BLaER1 (cell line): Measurements from ENCODE around the gene DUS3L.
"Not testable (repeated sequence)": the region's sequence is repeated elsewhere in the genome, so short reads cannot be mapped to it uniquely, and the experiment has no call there.

Source experiments
- H3K27ac ChIP-seq: shearing (Covaris generic); formaldehyde crosslinking; 2 replicates; pipeline ENCODE4 v1.8.1; 2022
- H3K27me3 ChIP-seq: shearing (Covaris generic); formaldehyde crosslinking; 2 replicates; pipeline ENCODE4 v1.8.1; 2022
- H3K36me3 ChIP-seq: shearing (Covaris generic); formaldehyde crosslinking; 2 replicates; pipeline ENCODE4 v1.8.1; 2022
- H3K4me1 ChIP-seq: shearing (Covaris generic); formaldehyde crosslinking; 2 replicates; pipeline ENCODE4 v1.8.1; 2022
- H3K4me2 ChIP-seq: shearing (Covaris generic); formaldehyde crosslinking; 2 replicates; pipeline ENCODE4 v1.8.1; 2022
- H3K4me3 ChIP-seq: shearing (Covaris generic); formaldehyde crosslinking; 2 replicates; pipeline ENCODE4 v1.8.1; 2022
- H3K9ac ChIP-seq: shearing (Covaris generic); formaldehyde crosslinking; 2 replicates; pipeline ENCODE4 v1.8.1; 2022
- H3K9me3 ChIP-seq: shearing (Covaris generic); formaldehyde crosslinking; 2 replicates; pipeline ENCODE4 v1.8.1; 2022
- H4K20me1 ChIP-seq: shearing (Covaris generic); formaldehyde crosslinking; 2 replicates; pipeline ENCODE4 v1.8.1; 2022
- Cebpa-rat ChIP-seq: shearing (Covaris generic); IDR thresholded peaks from 2 replicates; pipeline ENCODE4 v1.8.1; 2022

The DUS3L gene

DNA sequence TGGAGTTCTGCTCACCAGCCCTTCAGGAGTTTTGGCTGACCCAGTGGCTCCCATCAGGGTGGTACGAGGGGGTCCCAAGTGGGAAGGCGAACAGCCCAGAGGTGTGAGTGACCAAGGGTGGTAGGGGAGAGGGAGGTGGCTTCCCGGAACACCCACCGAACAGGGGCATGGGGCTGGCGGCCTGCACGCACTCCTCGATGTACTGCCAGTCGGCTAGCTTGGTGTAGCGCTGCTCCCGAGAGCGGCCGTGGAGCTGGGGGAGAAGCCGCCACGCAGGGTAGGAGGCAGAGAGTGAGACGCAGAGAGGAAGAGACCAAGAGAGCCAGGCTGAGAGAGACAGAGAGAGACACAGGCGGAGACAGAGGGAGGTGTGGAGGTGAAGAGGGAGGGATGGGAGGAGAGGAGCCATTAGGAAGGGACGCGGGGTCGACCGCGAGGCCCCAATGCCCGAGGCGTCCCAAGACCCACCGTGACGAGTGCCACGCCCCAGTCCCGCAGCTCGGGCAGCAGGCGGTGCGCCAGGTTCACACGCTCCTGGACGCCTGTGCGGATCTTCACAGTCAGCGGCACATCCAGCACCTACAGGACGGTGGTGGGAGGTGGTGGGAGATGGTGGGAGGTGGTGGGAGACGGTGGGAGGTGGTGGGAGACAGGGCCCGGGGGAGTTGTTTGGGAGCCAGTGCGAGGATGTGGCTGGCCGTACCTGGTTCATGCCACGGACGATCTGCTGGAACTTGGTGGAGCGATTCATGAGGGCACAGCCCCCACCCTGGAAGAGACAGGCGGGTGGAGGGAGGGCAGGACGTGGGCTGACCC, 4.2 kb downstream of the DUS3L start:
- H3K9me3 ChIP-seq: no peaks in the 10 kb centered on the region
- no peak overlapping the region for H3K9ac ChIP-seq
- H3K4me2 ChIP-seq: no peak overlapping the region
- no peaks in the 10 kb centered on the region for H3K27me3 ChIP-seq
- H3K36me3 ChIP-seq: peaks cover 84% of the 10 kb centered on the region
- peaks cover 32% of the 10 kb centered on the region for H4K20me1 ChIP-seq
- no peak overlapping the region for H3K4me3 ChIP-seq
- peaks cover 8% of the 10 kb centered on the region for H3K4me1 ChIP-seq
- H3K27ac ChIP-seq: no peak overlapping the region
- no peak for TF ChIP-seq Cebpa-rat

DNA sequence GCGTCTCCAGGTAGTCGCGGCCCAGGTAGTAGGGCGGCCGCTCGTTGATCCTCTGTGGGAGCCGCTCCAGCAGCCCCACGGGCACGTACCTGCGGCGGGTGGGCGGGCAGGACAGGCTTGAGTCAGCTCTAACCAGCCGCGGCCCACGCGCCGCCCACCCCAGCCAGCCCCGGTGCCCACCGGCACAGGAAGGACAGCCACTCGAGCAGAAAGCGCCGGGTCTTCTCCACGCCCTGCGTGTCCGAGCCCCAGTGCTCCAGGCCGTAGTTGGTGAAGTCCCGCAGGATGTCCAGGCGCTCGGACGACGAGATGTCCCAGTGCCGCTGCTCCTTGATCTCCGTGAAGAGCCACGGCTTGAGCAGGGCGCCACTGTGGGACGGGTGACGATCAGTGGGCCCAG, 5.5 kb downstream of the DUS3L start:
- Histone ChIP-seq H3K27me3 (no peaks in the 10 kb centered on the region), H4K20me1 (peaks cover 32% of the 10 kb centered on the region), H3K27ac (no peak overlapping the region), H3K4me2 (no peak overlapping the region), H3K9ac (no peak overlapping the region), H3K36me3 (peaks cover 85% of the 10 kb centered on the region), H3K4me1 (peaks cover 8% of the 10 kb centered on the region), H3K4me3 (no peak overlapping the region), H3K9me3 (no peaks in the 10 kb centered on the region)
- TF ChIP-seq Cebpa-rat: no peak

DNA sequence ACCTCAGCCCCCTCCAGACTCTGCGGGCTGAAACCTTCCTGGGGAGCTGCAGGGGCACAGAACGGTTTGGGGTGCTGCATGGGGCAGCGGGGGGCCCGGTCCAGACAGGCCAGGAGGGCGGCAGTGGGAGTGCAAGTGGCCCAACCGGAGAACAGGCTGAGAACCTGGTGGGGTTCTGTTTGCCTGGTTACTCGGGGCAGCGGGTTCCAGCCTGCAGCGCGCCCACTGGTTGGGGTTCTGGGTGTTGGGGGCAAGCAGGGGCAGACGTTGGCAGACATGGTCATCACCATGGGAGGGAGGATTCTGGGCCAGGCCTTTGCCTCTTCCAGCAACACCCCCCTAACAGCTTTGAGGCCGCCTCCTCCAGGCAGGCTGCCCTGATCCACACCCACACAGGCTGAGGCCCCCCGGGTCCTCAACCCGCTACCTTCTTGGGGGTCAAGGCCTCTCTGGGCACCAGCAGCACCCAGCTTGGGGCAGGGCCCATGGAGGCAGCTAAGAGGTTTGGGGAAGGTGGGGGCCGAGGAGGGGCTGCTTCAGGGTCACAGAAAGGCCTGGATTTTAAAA, 6.3 kb downstream of the DUS3L start, which contains the start of gene PRR22:
TSS of gene PRR22 (minus strand) at position 166 of the 567 bp plus-strand sequence. CDS start at position 80, 86 bp downstream.
- TF ChIP-seq Cebpa-rat: no peak
- Histone ChIP-seq H3K4me2 (no peak within 1 kb of the TSS), H3K27me3 (no peaks in the 10 kb centered on the region), H3K36me3 (peaks cover 78% of the 10 kb centered on the region), H3K4me1 (peaks cover under 1% of the 10 kb centered on the region; the same call in 1 of the 2 replicates), H3K9ac (no peak within 1 kb of the TSS), H3K27ac (no peak within 1 kb of the TSS), H3K9me3 (no peaks in the 10 kb centered on the region), H4K20me1 (peaks cover 24% of the 10 kb centered on the region), H3K4me3 (no peak within 1 kb of the TSS)

DNA sequence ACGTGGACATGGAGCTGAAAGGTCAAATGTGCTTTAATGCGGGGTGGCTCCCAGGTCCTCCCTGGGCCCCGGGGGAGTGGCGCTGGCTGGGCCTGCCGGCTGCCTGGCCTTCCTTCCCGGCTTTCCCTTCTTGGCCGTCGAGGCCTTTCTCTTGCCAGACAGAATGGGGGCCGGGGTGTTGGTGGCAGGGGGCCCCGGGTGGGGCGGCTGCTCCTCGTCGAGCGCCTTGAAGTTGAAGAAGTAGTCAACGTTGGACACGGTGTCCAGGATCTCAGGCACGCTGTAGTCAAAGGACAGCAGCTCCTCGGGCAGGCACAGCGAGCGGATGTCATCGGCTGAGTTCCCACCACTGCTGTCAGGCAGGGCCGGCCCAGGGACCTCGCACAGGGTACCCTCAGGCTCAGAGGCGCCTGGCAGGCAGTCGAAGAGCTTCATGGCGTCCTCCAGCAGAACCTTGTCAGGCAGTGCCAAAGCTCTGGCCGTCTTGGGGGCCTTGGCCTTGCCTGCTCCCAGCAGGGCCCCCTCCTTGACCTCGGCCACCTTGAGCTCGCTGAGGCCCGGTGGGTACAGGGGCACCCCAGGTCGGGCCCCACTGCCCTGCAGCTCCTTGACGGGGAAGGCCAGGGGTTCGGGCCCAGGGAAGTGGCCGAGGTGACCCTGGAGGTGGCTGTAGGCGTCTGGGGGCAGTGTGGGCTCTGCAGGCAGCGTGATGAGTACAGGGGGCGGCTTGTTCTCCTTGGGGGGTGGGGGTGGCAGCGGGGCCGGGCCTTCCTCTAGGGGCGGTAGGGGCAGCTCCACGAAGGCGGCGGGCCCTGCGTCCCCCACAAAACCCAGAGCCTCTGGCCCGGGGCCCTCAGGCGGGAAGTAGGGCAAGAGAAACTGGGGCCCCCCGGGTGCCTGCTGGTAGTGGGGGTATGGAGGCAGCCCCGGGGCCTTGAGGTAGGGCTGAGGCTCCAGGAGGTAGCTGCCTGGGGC, 7.7 kb downstream of the DUS3L start:
- TF ChIP-seq Cebpa-rat: no peak
- Histone ChIP-seq H3K4me1 (no peaks in the 10 kb centered on the region), H3K9ac (no peak overlapping the region), H3K27ac (no peak overlapping the region), H3K4me3 (no peak overlapping the region), H3K9me3 (no peaks in the 10 kb centered on the region), H3K4me2 (no peak overlapping the region), H3K36me3 (peaks cover 64% of the 10 kb centered on the region), H4K20me1 (peaks cover 22% of the 10 kb centered on the region), H3K27me3 (no peaks in the 10 kb centered on the region)

DNA sequence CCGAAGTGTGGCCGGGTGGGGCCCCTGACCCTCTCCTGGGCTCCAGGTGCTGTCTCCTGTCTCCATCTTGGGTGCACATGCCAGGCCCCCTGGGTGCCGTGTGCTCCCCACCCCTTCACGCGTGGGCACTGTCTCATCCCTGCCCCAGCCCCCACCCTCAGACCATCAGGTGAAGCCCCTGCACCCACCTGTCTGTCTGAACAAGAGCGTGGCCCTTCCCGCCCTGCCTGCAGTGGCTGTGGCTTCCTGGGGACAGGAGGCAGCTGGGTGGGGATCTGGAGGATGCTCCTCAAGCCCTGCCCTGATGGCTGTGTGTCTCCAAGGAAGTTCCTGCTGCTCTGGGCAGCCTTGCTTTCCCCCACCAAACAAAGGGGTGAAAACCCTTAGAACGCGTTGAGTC, 8.6 kb downstream of the DUS3L start:
- no peak overlapping the region for H3K4me2 ChIP-seq
- no peaks in the 10 kb centered on the region for H3K9me3 ChIP-seq
- peaks cover 12% of the 10 kb centered on the region for H4K20me1 ChIP-seq
- no peak overlapping the region for H3K27ac ChIP-seq
- no peaks in the 10 kb centered on the region for H3K4me1 ChIP-seq
- TF ChIP-seq Cebpa-rat: no peak
- no peak overlapping the region for H3K9ac ChIP-seq
- no peak overlapping the region for H3K4me3 ChIP-seq
- peaks cover 55% of the 10 kb centered on the region for H3K36me3 ChIP-seq
- H3K27me3 ChIP-seq: no peaks in the 10 kb centered on the region

GRCh38 chr19:5780916-5781315, 10.0 kb downstream of the DUS3L start:
- peaks cover 11% of the 10 kb centered on the region for H4K20me1 ChIP-seq
- not testable (repeated sequence) for H3K27ac ChIP-seq, H3K4me3 ChIP-seq, H3K4me1 ChIP-seq, H3K9me3 ChIP-seq, H3K4me2 ChIP-seq, H3K9ac ChIP-seq, H3K27me3 ChIP-seq
- peaks cover 41% of the 10 kb centered on the region for H3K36me3 ChIP-seq

GRCh38 chr19:5778402-5778801, 12.6 kb downstream of the DUS3L start:
- Histone ChIP-seq H3K9ac (no peak overlapping the region), H3K36me3 (peaks cover 16% of the 10 kb centered on the region), H3K4me3 (no peak overlapping the region), H3K4me2 (no peak overlapping the region), H3K9me3 (no peaks in the 10 kb centered on the region), H4K20me1 (no peaks in the 10 kb centered on the region), H3K27ac (no peak overlapping the region), H3K4me1 (peaks cover under 1% of the 10 kb centered on the region; the same call in 1 of the 2 replicates), H3K27me3 (no peaks in the 10 kb centered on the region)
- TF ChIP-seq Cebpa-rat: no peak

DNA sequence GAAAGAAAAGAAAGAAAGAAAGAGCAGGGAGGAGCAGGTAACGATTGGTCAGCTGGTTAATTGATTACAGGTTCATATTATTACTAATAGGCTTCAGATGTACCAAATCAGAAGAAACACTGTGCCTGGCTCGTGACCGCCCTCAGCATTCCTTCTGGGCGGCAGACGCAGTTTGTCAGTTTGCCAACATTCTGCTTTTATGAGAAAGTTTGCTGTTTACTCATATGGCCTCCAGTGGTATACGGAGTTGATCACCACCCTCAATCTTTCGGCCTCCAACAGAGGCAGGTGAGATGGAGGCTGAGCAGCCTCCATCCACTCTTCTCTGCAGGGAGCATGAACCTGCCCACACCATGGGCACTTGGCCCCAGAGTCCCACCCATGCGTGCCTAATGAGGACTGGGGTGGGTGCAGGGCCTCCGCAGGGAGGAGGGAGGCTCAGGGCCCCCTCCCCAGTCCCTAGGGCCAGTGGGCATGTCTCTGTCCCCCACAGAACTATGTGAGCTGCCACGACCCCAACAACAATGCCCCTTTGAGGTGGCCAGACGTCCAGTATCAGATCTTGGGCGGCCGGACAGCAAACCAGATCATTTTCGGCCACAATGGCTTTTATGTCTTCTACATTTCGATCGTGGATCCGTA, 15.2 kb downstream of the DUS3L start:
- Histone ChIP-seq H4K20me1 (no peaks in the 10 kb centered on the region), H3K9me3 (no peaks in the 10 kb centered on the region), H3K4me3 (no peak overlapping the region), H3K4me2 (no peak overlapping the region), H3K4me1 (peaks cover 19% of the 10 kb centered on the region), H3K27ac (no peak overlapping the region), H3K9ac (no peak overlapping the region), H3K36me3 (no peaks in the 10 kb centered on the region), H3K27me3 (no peaks in the 10 kb centered on the region)
- no peak for TF ChIP-seq Cebpa-rat

GRCh38 chr19:5774921-5775320, 16.0 kb downstream of the DUS3L start:
- TF ChIP-seq Cebpa-rat: no peak
- H3K9me3 ChIP-seq: no peaks in the 10 kb centered on the region

More at GRCh38 chr19:5774921-5775320, 16.0 kb downstream of the DUS3L start:
- Histone ChIP-seq H3K27ac (no peak overlapping the region), H4K20me1 (no peaks in the 10 kb centered on the region), H3K4me3 (no peak overlapping the region), H3K27me3 (no peaks in the 10 kb centered on the region), H3K4me2 (no peak overlapping the region), H3K9ac (no peak overlapping the region), H3K36me3 (no peaks in the 10 kb centered on the region), H3K4me1 (peaks cover 22% of the 10 kb centered on the region)
